ENCODE data around the gene SLC11A1.

- no peak for TF ChIP-seq CTCF (conservative IDR thresholded peaks at IDR 0.05; ENCODE audit: low read length)
- TF ChIP-seq EZH2phosphoT487 (IDR thresholded peaks at IDR 0.05; ENCODE audit: borderline replicate concordance, low read depth, low read length) = no peak
Observed at GRCh38 chr2:218394298-218395089, 12.4 kb downstream of the SLC11A1 start.
